Measurements from ENCODE around the gene ARHGAP27.

DNA sequence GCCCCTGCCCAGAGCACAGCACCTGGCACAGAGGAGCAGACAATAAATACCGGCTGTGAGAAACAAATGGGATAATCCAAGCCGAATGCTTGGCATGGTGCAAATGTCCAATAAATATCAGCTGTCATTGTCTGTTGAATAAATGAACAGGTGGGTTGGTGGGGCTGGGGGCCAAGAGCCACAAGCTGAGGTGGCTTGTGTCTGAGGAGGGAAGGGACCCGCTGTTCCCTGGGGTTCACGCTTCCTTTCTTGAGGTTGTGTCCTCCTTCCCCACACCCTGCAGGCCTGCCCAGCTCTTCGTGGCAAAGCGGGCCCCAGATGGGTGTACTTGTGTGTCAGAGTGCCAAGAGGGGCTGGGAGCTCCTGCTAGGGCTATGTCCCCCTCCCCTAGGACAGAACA is 38.6 kb downstream of the ARHGAP27 start:
- TF ChIP-seq CTCF (IDR thresholded peaks at IDR 0.05): no peak
- TF ChIP-seq POLR2AphosphoS5 (IDR thresholded peaks at IDR 0.05; ENCODE audit: low read depth, low read length): no peak
- no peak for TF ChIP-seq REST (IDR thresholded peaks at IDR 0.05; ENCODE audit: insufficient read depth in 1 of 2, low read depth in 2 of 2, low read length in 1 of 2)
